Panc1 (cell line): ENCODE data around the gene SKIC2.

Experiments
- POLR2AphosphoS5 ChIP-seq: IDR thresholded peaks from 2 replicates; pipeline ENCODE4 v1.6.1; 2012; ENCODE audit warnings: mild to moderate bottlenecking, low read depth, low read length, moderate library complexity
- SIN3A ChIP-seq: IDR thresholded peaks from 2 replicates; pipeline ENCODE4 v1.6.1; 2012; ENCODE audit warnings: low read depth, mild to moderate bottlenecking, low read length, moderate library complexity, borderline replicate concordance; ENCODE audit not compliant: insufficient read depth
- TF ChIP-seq, protein P1 (sequence below), 2 experiments: IDR thresholded peaks; 2 replicates each; pipeline ENCODE4 v1.6.1; 2011 to 2012; ENCODE audit warnings: low read depth in 2 of 2, control low read depth in 1 of 2, low read length in 1 of 2, mild to moderate bottlenecking in 1 of 2, moderate library complexity in 1 of 2; ENCODE audit not compliant: insufficient read depth in 1 of 2
- TF ChIP-seq, protein P2 (sequence below): fragments of 450-650 bp; IDR thresholded peaks from 2 replicates; pipeline ENCODE4 v1.5.1; 2017; ENCODE audit warnings: mild to moderate bottlenecking

DNA sequence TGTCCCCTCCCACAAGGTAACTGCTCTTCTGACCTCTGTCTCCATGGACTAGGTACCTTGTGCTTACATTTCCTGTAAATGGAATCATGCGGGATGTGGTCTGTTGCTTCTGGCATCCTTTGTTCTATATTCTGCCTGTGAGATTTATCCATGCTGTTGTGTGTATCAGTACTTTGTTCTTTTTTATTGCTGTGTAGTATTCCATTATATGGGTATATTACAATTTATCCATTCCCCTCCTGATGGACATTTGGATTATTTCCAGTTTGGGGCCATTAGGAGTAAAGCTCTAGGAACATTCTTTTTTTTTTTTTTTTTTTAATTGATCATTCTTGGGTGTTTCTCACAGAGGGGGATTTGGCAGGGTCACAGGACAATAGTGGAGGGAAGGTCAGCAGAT is 28.0 kb upstream of the SKIC2 start:
- TF ChIP-seq, protein P1, sequence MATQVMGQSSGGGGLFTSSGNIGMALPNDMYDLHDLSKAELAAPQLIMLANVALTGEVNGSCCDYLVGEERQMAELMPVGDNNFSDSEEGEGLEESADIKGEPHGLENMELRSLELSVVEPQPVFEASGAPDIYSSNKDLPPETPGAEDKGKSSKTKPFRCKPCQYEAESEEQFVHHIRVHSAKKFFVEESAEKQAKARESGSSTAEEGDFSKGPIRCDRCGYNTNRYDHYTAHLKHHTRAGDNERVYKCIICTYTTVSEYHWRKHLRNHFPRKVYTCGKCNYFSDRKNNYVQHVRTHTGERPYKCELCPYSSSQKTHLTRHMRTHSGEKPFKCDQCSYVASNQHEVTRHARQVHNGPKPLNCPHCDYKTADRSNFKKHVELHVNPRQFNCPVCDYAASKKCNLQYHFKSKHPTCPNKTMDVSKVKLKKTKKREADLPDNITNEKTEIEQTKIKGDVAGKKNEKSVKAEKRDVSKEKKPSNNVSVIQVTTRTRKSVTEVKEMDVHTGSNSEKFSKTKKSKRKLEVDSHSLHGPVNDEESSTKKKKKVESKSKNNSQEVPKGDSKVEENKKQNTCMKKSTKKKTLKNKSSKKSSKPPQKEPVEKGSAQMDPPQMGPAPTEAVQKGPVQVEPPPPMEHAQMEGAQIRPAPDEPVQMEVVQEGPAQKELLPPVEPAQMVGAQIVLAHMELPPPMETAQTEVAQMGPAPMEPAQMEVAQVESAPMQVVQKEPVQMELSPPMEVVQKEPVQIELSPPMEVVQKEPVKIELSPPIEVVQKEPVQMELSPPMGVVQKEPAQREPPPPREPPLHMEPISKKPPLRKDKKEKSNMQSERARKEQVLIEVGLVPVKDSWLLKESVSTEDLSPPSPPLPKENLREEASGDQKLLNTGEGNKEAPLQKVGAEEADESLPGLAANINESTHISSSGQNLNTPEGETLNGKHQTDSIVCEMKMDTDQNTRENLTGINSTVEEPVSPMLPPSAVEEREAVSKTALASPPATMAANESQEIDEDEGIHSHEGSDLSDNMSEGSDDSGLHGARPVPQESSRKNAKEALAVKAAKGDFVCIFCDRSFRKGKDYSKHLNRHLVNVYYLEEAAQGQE (IDR thresholded peaks at IDR 0.05; ENCODE audit: insufficient read depth in 1 of 2, low read depth in 2 of 2, low read length in 1 of 2) = no peak
- TF ChIP-seq, protein P2, sequence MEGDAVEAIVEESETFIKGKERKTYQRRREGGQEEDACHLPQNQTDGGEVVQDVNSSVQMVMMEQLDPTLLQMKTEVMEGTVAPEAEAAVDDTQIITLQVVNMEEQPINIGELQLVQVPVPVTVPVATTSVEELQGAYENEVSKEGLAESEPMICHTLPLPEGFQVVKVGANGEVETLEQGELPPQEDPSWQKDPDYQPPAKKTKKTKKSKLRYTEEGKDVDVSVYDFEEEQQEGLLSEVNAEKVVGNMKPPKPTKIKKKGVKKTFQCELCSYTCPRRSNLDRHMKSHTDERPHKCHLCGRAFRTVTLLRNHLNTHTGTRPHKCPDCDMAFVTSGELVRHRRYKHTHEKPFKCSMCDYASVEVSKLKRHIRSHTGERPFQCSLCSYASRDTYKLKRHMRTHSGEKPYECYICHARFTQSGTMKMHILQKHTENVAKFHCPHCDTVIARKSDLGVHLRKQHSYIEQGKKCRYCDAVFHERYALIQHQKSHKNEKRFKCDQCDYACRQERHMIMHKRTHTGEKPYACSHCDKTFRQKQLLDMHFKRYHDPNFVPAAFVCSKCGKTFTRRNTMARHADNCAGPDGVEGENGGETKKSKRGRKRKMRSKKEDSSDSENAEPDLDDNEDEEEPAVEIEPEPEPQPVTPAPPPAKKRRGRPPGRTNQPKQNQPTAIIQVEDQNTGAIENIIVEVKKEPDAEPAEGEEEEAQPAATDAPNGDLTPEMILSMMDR = no peak
- TF ChIP-seq POLR2AphosphoS5 (no peak), SIN3A (no peak)
